WTC11 (cell line): ENCODE measurements around the gene STX8. TPM values are rescaled to one million over a fixed set of nuclear protein-coding genes. Genes with fewer than 3 reads are reported as not detected.

Experiments
- FOXJ3 ChIP-seq: sonication (generic); formaldehyde crosslinking; IDR thresholded peaks from 2 replicates; pipeline ENCODE4 v1.9.0; 2021; ENCODE audit warnings: missing genetic modification reagents, mild to moderate bottlenecking, borderline replicate concordance
- GRHL2 ChIP-seq: fragments of 250-450 bp; sonication (Bioruptor Pico); IDR thresholded peaks from 2 replicates; pipeline ENCODE4 v1.8.0; 2022; ENCODE audit warnings: mild to moderate bottlenecking, moderate library complexity; ENCODE audit not compliant: insufficient replicate concordance, severe bottlenecking
- TEAD4 ChIP-seq: sonication (generic); formaldehyde crosslinking; IDR thresholded peaks from 2 replicates; pipeline ENCODE4 v1.8.0; 2022; ENCODE audit warnings: mild to moderate bottlenecking, missing genetic modification reagents
- ZNF219 ChIP-seq: sonication (generic); formaldehyde crosslinking; IDR thresholded peaks from 2 replicates; pipeline ENCODE4 v1.8.0; 2023; ENCODE audit warnings: missing genetic modification reagents, mild to moderate bottlenecking, borderline replicate concordance
- ZNF317 ChIP-seq: sonication (generic); formaldehyde crosslinking; IDR thresholded peaks from 2 replicates; pipeline ENCODE4 v1.8.1; 2023; ENCODE audit warnings: low read depth, mild to moderate bottlenecking, moderate library complexity, missing genetic modification reagents, borderline replicate concordance
- total RNA-seq: library from RNA; stranded (reverse); gene quantifications from 3 replicates; pipeline ENCODE4 v1.2.3, GENCODE V29; 2021
- TF ChIP-seq, protein P1 (sequence below): sonication (generic); formaldehyde crosslinking; IDR thresholded peaks from 2 replicates; pipeline ENCODE4 v1.8.1; 2022; ENCODE audit warnings: low read depth, missing genetic modification reagents, borderline replicate concordance
- TF ChIP-seq, protein P2 (sequence below): fragments of 250-450 bp; sonication (Bioruptor Pico); IDR thresholded peaks from 2 replicates; pipeline ENCODE4 v2.1.2; 2022; ENCODE audit warnings: mild to moderate bottlenecking, moderate library complexity
- TF ChIP-seq, protein P3 (sequence below): sonication (generic); formaldehyde crosslinking; IDR thresholded peaks from 2 replicates; pipeline ENCODE4 v1.8.1; 2022; ENCODE audit warnings: low read depth, mild to moderate bottlenecking, moderate library complexity, missing genetic modification reagents, borderline replicate concordance
- TF ChIP-seq, protein P4 (sequence below): sonication (generic); formaldehyde crosslinking; IDR thresholded peaks from 2 replicates; pipeline ENCODE4 v1.8.1; 2023; ENCODE audit warnings: mild to moderate bottlenecking, moderate library complexity, missing genetic modification reagents
- TF ChIP-seq, protein P5 (sequence below): fragments of 250-450 bp; sonication (Bioruptor Pico); IDR thresholded peaks from 2 replicates; pipeline ENCODE4 v1.8.0; 2021; ENCODE audit warnings: mild to moderate bottlenecking
- TF ChIP-seq, protein P6 (sequence below): sonication (generic); formaldehyde crosslinking; IDR thresholded peaks from 2 replicates; pipeline ENCODE4 v1.8.1; 2023; ENCODE audit warnings: mild to moderate bottlenecking, missing genetic modification reagents
- TF ChIP-seq, protein P7 (sequence below): sonication (generic); formaldehyde crosslinking; IDR thresholded peaks from 2 replicates; pipeline ENCODE4 v1.8.0; 2023; ENCODE audit warnings: mild to moderate bottlenecking, missing genetic modification reagents
- TF ChIP-seq, protein P8 (sequence below): sonication (generic); formaldehyde crosslinking; IDR thresholded peaks from 2 replicates; pipeline ENCODE4 v1.8.0; 2023; ENCODE audit warnings: missing genetic modification reagents, mild to moderate bottlenecking, borderline replicate concordance

STX8 gene
- total RNA-seq, 1 experiment from 2014 or later = 39.9 TPM

DNA sequence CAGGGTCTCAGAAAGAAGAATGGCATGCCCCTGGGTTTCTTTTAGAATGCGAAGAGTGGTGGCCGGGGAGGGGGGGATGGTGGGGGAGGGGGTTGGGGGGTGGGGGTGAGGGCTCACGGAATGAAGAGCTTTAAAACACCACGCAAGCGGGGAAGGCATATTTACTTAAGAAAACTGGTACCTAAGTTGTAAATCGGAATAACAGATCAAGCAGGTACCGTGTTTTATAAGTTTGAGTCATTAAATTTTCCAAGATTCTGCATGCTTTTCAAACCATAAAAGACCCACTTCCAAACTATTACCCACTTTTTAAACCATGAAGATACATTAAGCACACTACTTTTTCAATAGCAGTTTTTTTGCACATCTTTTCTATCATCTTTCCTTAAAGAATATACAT lies 130.2 kb downstream of the STX8 start (continued):
- TF ChIP-seq TEAD4 (CRISPR knock-in tag) = no peak
- TF ChIP-seq, protein P1, sequence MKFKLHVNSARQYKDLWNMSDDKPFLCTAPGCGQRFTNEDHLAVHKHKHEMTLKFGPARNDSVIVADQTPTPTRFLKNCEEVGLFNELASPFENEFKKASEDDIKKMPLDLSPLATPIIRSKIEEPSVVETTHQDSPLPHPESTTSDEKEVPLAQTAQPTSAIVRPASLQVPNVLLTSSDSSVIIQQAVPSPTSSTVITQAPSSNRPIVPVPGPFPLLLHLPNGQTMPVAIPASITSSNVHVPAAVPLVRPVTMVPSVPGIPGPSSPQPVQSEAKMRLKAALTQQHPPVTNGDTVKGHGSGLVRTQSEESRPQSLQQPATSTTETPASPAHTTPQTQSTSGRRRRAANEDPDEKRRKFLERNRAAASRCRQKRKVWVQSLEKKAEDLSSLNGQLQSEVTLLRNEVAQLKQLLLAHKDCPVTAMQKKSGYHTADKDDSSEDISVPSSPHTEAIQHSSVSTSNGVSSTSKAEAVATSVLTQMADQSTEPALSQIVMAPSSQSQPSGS (CRISPR knock-in tag) = no peak
- TF ChIP-seq, protein P2, sequence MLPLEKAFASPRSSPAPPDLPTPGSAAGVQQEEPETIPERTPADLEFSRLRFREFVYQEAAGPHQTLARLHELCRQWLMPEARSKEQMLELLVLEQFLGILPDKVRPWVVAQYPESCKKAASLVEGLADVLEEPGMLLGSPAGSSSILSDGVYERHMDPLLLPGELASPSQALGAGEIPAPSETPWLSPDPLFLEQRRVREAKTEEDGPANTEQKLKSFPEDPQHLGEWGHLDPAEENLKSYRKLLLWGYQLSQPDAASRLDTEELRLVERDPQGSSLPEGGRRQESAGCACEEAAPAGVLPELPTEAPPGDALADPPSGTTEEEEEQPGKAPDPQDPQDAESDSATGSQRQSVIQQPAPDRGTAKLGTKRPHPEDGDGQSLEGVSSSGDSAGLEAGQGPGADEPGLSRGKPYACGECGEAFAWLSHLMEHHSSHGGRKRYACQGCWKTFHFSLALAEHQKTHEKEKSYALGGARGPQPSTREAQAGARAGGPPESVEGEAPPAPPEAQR (CRISPR knock-in tag) = no peak
- TF ChIP-seq, protein P3, sequence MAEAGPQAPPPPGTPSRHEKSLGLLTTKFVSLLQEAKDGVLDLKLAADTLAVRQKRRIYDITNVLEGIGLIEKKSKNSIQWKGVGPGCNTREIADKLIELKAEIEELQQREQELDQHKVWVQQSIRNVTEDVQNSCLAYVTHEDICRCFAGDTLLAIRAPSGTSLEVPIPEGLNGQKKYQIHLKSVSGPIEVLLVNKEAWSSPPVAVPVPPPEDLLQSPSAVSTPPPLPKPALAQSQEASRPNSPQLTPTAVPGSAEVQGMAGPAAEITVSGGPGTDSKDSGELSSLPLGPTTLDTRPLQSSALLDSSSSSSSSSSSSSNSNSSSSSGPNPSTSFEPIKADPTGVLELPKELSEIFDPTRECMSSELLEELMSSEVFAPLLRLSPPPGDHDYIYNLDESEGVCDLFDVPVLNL (CRISPR knock-in tag) = no peak
- TF ChIP-seq, protein P4, sequence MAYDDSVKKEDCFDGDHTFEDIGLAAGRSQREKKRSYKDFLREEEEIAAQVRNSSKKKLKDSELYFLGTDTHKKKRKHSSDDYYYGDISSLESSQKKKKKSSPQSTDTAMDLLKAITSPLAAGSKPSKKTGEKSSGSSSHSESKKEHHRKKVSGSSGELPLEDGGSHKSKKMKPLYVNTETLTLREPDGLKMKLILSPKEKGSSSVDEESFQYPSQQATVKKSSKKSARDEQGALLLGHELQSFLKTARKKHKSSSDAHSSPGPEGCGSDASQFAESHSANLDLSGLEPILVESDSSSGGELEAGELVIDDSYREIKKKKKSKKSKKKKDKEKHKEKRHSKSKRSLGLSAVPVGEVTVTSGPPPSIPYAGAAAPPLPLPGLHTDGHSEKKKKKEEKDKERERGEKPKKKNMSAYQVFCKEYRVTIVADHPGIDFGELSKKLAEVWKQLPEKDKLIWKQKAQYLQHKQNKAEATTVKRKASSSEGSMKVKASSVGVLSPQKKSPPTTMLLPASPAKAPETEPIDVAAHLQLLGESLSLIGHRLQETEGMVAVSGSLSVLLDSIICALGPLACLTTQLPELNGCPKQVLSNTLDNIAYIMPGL (CRISPR knock-in tag) = no peak
- TF ChIP-seq, protein P5, sequence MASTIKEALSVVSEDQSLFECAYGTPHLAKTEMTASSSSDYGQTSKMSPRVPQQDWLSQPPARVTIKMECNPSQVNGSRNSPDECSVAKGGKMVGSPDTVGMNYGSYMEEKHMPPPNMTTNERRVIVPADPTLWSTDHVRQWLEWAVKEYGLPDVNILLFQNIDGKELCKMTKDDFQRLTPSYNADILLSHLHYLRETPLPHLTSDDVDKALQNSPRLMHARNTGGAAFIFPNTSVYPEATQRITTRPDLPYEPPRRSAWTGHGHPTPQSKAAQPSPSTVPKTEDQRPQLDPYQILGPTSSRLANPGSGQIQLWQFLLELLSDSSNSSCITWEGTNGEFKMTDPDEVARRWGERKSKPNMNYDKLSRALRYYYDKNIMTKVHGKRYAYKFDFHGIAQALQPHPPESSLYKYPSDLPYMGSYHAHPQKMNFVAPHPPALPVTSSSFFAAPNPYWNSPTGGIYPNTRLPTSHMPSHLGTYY = no peak
- TF ChIP-seq, protein P6, sequence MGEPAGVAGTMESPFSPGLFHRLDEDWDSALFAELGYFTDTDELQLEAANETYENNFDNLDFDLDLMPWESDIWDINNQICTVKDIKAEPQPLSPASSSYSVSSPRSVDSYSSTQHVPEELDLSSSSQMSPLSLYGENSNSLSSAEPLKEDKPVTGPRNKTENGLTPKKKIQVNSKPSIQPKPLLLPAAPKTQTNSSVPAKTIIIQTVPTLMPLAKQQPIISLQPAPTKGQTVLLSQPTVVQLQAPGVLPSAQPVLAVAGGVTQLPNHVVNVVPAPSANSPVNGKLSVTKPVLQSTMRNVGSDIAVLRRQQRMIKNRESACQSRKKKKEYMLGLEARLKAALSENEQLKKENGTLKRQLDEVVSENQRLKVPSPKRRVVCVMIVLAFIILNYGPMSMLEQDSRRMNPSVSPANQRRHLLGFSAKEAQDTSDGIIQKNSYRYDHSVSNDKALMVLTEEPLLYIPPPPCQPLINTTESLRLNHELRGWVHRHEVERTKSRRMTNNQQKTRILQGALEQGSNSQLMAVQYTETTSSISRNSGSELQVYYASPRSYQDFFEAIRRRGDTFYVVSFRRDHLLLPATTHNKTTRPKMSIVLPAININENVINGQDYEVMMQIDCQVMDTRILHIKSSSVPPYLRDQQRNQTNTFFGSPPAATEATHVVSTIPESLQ (CRISPR knock-in tag) = no peak
- TF ChIP-seq FOXJ3 (CRISPR knock-in tag) = no peak
- TF ChIP-seq, protein P7, sequence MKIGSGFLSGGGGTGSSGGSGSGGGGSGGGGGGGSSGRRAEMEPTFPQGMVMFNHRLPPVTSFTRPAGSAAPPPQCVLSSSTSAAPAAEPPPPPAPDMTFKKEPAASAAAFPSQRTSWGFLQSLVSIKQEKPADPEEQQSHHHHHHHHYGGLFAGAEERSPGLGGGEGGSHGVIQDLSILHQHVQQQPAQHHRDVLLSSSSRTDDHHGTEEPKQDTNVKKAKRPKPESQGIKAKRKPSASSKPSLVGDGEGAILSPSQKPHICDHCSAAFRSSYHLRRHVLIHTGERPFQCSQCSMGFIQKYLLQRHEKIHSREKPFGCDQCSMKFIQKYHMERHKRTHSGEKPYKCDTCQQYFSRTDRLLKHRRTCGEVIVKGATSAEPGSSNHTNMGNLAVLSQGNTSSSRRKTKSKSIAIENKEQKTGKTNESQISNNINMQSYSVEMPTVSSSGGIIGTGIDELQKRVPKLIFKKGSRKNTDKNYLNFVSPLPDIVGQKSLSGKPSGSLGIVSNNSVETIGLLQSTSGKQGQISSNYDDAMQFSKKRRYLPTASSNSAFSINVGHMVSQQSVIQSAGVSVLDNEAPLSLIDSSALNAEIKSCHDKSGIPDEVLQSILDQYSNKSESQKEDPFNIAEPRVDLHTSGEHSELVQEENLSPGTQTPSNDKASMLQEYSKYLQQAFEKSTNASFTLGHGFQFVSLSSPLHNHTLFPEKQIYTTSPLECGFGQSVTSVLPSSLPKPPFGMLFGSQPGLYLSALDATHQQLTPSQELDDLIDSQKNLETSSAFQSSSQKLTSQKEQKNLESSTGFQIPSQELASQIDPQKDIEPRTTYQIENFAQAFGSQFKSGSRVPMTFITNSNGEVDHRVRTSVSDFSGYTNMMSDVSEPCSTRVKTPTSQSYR = no peak
- no peak for TF ChIP-seq ZNF317 (CRISPR knock-in tag)
- no peak for TF ChIP-seq GRHL2 (CRISPR knock-in tag)
- TF ChIP-seq, protein P8, sequence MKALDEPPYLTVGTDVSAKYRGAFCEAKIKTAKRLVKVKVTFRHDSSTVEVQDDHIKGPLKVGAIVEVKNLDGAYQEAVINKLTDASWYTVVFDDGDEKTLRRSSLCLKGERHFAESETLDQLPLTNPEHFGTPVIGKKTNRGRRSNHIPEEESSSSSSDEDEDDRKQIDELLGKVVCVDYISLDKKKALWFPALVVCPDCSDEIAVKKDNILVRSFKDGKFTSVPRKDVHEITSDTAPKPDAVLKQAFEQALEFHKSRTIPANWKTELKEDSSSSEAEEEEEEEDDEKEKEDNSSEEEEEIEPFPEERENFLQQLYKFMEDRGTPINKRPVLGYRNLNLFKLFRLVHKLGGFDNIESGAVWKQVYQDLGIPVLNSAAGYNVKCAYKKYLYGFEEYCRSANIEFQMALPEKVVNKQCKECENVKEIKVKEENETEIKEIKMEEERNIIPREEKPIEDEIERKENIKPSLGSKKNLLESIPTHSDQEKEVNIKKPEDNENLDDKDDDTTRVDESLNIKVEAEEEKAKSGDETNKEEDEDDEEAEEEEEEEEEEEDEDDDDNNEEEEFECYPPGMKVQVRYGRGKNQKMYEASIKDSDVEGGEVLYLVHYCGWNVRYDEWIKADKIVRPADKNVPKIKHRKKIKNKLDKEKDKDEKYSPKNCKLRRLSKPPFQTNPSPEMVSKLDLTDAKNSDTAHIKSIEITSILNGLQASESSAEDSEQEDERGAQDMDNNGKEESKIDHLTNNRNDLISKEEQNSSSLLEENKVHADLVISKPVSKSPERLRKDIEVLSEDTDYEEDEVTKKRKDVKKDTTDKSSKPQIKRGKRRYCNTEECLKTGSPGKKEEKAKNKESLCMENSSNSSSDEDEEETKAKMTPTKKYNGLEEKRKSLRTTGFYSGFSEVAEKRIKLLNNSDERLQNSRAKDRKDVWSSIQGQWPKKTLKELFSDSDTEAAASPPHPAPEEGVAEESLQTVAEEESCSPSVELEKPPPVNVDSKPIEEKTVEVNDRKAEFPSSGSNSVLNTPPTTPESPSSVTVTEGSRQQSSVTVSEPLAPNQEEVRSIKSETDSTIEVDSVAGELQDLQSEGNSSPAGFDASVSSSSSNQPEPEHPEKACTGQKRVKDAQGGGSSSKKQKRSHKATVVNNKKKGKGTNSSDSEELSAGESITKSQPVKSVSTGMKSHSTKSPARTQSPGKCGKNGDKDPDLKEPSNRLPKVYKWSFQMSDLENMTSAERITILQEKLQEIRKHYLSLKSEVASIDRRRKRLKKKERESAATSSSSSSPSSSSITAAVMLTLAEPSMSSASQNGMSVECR = no peak
- no peak for TF ChIP-seq ZNF219 (CRISPR knock-in tag)
